Measurements from ENCODE around the gene FAM221B.

GRCh38 chr9:35835216-35835632 lies 6.7 kb upstream of the FAM221B start:
- no peak for TF ChIP-seq CTCF (IDR thresholded peaks at IDR 0.05)
- TF ChIP-seq EZH2 (IDR thresholded peaks at IDR 0.05; ENCODE audit: borderline replicate concordance, insufficient read depth, low read depth, low read length, poor library complexity, severe bottlenecking), result no peak

Measured in B cell (primary cell).